ENCODE results near the gene GNA14. TPM values are rescaled to one million over a fixed set of nuclear protein-coding genes. Genes with fewer than 3 reads are reported as not detected.
"Not testable (repeated sequence)": the region's sequence is repeated elsewhere in the genome, so short reads cannot be mapped to it uniquely, and the experiment has no call there.

Gene GNA14
- total RNA-seq, 1 donor = 6.5 TPM

DNA sequence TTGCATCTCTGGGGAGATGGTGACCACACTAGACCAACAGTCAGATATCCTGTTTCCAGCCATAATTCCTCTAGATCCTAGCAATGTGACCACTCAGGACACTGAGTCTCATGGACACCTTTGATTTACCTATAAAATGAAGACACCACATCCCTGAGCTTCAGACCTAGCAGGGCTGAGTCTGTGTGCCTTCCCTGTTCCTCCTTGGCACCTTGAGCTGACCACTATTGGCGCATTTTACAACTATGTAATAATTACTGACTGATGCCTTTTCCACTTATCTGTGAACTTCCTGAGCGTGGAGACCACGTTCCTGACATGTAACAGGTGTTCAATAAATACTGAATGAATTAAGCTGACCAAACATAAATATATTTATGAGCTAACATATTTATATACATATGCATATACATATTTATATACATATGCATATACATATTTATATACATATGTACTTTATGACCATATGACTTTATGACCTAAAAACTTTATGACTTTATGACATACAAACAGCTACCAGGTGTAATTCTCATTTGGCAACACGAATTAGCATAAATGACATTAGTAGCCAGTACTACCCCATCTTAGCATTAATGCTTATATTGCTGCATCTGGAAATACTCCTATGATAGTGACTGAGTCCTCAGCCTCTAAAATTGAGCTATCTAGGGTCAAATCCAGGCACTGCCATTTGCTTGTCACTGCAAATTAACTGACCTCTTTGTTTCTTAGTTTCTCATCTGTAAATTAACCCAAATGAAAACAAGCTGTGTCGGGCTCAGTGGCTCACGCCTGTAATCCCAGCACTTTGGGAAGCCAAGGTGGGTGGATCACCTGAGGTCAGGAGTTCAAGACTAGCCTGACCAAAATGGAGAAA lies 150.6 kb downstream of the GNA14 start:
- no peak for DNase-seq (ENCODE audit: low read depth)
- TF ChIP-seq, protein P1, sequence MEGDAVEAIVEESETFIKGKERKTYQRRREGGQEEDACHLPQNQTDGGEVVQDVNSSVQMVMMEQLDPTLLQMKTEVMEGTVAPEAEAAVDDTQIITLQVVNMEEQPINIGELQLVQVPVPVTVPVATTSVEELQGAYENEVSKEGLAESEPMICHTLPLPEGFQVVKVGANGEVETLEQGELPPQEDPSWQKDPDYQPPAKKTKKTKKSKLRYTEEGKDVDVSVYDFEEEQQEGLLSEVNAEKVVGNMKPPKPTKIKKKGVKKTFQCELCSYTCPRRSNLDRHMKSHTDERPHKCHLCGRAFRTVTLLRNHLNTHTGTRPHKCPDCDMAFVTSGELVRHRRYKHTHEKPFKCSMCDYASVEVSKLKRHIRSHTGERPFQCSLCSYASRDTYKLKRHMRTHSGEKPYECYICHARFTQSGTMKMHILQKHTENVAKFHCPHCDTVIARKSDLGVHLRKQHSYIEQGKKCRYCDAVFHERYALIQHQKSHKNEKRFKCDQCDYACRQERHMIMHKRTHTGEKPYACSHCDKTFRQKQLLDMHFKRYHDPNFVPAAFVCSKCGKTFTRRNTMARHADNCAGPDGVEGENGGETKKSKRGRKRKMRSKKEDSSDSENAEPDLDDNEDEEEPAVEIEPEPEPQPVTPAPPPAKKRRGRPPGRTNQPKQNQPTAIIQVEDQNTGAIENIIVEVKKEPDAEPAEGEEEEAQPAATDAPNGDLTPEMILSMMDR (IDR thresholded peaks at IDR 0.05; ENCODE audit: insufficient read depth, low read depth, low read length) = no peak
- no peak overlapping the region for H3K4me3 ChIP-seq (ENCODE audit: low read depth, low read length)

DNA sequence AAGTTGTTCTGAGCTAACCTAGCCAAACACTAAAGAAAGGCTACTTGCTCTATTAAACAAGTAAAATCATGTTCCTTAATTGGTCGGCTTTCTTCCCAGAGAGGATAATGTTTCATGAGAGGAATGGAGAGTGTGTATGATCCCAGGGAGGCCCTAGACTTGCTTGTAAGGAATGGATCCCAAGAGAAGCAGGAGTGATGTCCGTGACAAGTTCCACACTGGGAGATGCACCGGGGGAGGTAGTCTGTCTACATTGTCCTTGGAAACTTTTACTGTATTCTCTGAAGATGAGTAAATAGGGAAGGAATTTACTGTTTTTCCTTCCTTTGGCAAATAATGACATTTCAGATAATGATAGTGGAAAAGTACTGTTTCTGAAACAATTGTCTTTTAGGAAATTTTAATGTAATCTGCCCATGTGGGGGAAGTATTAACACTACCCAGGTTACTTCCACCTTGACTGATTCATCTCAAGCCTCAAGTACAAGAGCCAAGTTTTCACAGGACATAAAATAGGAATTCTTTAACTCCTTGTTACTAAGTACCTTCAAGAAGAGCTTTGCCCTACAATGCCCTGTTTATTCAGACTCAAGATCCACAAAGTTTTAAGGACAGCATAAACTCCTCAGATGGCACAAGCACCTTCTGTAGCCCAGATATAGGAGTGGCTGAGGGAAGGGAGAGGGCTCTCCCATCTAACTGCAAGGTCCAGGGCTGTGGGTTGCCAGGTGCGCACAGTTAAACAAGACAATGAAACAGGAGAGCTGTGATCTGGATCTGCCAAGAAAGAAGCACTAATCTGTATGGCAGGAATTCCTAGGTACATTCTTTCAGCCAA lies 152.1 kb downstream of the GNA14 start:
- DNase-seq (ENCODE audit: low read depth) = peak; percentile 66
- no peak overlapping the region for H3K4me3 ChIP-seq (ENCODE audit: low read depth, low read length)
- TF ChIP-seq, protein P1 (IDR thresholded peaks at IDR 0.05; ENCODE audit: insufficient read depth, low read depth, low read length) = no peak

DNA sequence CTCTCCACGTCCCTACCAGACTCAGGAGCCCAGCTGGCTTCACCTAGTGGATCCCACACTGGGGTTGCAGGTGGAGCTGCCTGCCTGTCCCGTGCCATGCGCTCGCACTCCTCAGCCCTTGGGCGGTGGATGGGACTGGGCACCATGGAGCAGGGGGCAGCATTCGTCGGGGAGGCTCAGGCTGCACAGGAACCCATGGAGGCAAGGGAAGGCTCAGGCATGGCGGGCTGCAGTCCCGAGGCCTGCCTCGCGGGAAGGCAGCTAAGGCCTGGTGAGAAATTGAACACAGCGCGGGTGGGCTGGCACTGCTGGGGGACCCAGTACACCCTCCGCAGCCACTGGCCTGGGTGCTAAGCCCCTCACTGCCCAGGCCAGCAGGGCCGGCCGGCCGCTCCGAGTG lies 157.8 kb downstream of the GNA14 start:
- not testable (repeated sequence) for DNase-seq (ENCODE audit: low read depth); H3K4me3 ChIP-seq (ENCODE audit: low read depth, low read length)

DNA sequence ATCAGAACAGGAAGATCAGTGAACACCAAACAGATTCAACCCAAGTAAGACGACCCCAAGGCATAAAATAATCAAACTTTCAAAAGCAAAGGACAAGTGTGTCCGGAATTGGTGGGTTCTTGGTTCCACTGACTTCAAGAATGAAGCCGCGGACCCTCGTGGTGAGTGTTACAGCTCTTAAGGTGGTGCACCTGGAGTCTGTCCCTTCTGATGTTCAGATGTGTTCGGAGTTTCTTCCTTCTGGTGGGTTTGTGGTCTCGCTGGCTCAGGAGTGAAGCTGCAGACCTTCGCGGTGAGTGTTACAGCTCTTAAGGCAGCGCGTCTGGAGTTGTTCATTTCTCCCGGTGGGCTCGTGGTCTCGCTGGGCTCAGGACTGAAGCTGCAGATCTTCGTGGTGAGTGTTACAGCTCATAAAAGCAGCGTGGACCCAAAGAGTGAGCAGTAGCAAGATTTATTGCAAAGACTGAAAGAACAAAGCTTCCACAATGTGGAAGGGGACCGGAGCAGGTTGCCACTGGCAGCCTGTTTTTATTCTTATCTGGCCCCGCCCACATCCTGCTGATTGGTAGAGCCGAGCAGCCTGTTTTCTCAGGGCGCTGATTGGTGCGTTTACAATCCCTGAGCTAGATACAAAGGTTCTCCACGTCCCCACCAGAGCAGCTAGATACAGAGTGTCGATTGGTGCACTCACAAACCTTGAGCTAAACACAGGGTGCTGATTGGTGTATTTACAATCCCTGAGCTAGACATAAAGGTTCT lies 158.5 kb downstream of the GNA14 start:
- not testable (repeated sequence) for DNase-seq (ENCODE audit: low read depth); H3K4me3 ChIP-seq (ENCODE audit: low read depth, low read length)

DNA sequence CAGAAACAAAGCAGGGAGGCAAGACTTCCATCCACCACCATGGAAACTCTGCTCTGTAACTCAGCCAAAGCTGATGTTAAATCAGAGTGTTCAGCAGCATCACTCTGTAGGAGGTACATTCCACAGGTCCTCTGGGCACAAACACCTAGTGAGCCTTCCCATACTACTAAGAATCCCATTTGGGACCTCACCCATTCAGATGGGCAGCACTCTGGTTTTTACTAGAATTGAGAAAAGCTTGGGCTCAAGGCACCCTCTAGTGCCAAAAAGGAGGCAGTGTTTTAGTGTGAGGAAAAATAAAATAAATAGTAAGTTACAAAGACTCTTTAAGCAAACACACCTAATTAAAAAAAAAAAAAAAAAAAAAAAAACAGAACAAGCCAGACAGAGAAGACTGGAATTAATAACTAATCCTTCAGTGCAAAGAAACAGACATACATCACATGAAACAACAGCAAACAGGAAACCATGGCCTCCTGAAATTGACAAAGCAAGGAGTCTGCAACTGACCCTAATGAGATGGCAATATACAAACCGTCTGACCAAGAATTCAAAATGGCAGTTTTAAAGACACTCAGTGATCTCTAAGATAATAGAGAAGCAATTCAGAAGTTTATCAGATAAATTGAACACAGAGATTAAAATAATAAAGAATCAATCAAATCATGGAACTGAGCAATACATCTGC lies 159.5 kb downstream of the GNA14 start:
- no peak overlapping the region for H3K4me3 ChIP-seq (ENCODE audit: low read depth, low read length)
- TF ChIP-seq, protein P1 (IDR thresholded peaks at IDR 0.05; ENCODE audit: insufficient read depth, low read depth, low read length) = peak; percentile 65
- DNase-seq (ENCODE audit: low read depth) = peak; percentile 36

DNA sequence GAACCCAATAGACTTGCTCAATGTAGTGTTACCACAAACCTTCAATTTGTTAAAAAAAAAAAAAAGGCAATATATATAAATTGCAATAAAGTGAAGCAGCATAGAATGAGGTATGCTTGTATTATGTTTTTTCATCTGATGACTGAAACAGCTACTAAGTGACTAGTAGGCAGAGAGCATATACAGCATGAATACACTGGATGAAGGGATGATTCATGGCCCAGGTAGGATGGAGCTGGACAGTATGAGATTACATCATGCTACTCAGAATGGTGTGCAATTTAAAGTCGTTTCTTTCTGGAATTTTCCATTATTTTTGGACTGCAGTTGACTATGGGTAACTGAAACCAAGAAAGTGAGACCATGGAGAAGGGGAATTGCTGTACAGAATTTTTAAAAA lies 161.2 kb downstream of the GNA14 start:
- H3K4me3 ChIP-seq (ENCODE audit: low read depth, low read length) = no peak overlapping the region
- no peak for DNase-seq (ENCODE audit: low read depth)

DNA sequence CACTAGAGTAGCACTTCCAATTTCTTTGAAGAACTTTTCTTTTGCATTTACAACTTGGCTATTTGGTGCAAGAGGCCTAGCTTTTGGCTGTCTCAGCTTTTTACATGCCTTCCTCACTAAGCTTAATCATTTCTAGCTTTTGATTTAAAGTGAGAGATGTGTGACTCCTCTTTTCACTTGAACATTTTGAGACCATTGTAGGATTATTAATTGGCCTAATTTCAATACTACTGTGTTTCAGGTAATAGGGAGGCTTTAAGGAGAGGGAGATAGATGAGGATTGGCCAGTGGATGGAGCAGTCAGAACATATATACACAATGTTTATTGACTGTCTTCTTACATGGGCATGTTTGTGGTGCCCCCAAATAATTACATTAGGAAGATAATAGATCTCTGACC lies 161.7 kb downstream of the GNA14 start:
- no peak for DNase-seq (ENCODE audit: low read depth)
- TF ChIP-seq, protein P1 (IDR thresholded peaks at IDR 0.05; ENCODE audit: insufficient read depth, low read depth, low read length) = no peak
- no peak overlapping the region for H3K4me3 ChIP-seq (ENCODE audit: low read depth, low read length)

More for the DNA sequence above, 161.2 kb downstream of the GNA14 start:
- TF ChIP-seq, protein P1 (IDR thresholded peaks at IDR 0.05; ENCODE audit: insufficient read depth, low read depth, low read length) = no peak

Measured in fibroblast of villous mesenchyme (primary cell).